ENCODE data around the gene DCP1B. TPM values are rescaled to one million over a fixed set of nuclear protein-coding genes. Genes with fewer than 3 reads are reported as not detected.

DCP1B gene
- total RNA-seq, 2 experiments from 2014 or later, result 14.2 to 15.2 TPM

DNA sequence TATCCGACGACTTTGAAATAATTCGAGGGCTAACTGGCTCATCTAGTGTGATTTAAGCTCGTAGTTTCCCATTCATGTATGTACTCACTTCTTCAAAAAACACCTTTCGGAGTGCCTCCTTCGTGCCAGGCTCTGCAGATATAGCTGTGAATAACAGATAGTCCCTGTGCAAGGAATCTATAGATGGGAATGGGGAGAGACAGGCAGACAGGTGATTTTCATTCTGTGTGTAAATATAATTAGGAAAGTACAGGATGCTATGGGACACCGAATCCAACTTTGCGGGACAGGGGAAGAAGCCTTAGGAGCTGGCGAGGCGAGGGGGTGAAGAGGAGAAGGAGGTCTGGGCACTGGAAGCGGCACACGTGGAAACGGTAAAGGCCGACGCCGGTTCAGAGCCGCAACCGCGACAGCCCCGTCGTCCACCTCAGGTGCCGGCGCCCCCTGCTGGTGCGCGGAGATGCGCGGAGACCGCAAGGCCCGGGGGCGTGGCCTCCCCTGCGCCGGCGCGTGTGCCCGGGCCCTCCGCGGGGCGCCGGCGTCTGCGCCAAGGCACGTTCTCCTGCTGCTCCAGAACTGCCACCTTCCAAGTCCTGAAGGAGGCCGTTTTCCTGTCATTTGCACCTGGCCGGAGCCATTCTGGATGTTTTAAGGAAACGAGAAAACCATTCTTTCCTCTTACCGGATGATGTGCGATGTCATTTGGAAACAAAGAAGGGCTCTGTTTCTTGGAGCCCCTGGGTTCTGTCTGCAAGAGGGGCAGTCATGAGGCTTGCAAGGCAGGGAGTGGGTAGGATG lies 30.6 kb upstream of the DCP1B start:
- ATAC-seq, result peak; percentile 99
- Mint-ChIP-seq H3K36me3 (no peaks in the 10 kb centered on the region), H3K27me3 (peaks cover 68% of the 10 kb centered on the region), H3K4me1 (peaks cover 13% of the 10 kb centered on the region), H3K9me3 (ENCODE audit: low read depth) (no peaks in the 10 kb centered on the region), H3K27ac (no peak overlapping the region), H3K4me3 (peak overlapping the region; percentile 57)
- CTCF ChIA-PET, result interaction anchor here (0.7 to 1.6 kb wide), 14 partner anchors 8 to 592 kb away, joined by 3 to 9 read pairs (median 4); partner anchors contain the start of gene DCP1B
- DNase-seq, result peak; percentile 87

- no peak overlapping the region for H3K27ac Mint-ChIP-seq
- ATAC-seq (no peak), DNase-seq (no peak)
- H3K4me1 Mint-ChIP-seq, result peaks cover 13% of the 10 kb centered on the region
- no peak overlapping the region for H3K4me3 Mint-ChIP-seq
- H3K36me3 Mint-ChIP-seq, result no peaks in the 10 kb centered on the region
- no peaks in the 10 kb centered on the region for H3K9me3 Mint-ChIP-seq (ENCODE audit: low read depth)
- peaks cover 55% of the 10 kb centered on the region for H3K27me3 Mint-ChIP-seq
- CTCF ChIA-PET, result no interaction called here
These were observed 28.2 kb upstream of the DCP1B start for GRCh38 chr12:2032506-2032905.

DNA sequence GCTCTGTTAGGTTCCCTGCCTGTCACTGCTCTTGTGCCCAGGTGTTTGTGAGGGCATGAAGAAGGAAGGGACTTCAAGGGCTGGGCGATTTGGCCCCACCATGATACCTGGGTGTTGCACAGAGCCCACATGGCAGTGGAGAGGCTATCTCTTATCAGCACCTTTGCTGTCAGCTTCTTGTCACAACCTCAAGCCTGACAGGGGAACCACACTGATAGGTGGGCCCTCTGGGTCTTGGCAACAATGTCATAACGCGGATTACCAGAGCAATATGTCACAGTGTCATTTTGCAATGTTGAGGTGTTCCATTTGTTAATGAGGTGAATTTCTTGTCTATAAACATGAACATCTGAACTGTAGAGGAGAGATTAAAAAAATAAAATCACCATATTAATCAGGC lies 25.6 kb upstream of the DCP1B start:
- H3K27me3 Mint-ChIP-seq, result peaks cover 37% of the 10 kb centered on the region
- no peak overlapping the region for H3K4me3 Mint-ChIP-seq
- peaks cover 4% of the 10 kb centered on the region for H3K4me1 Mint-ChIP-seq
- no peak overlapping the region for H3K27ac Mint-ChIP-seq
- no peaks in the 10 kb centered on the region for H3K36me3 Mint-ChIP-seq
- ATAC-seq (no peak), DNase-seq (no peak)
- CTCF ChIA-PET, result interaction anchor here (1.2 kb wide), 1 partner anchor 90 kb away, joined by 4 read pairs; no protein-coding TSS in a partner anchor
- H3K9me3 Mint-ChIP-seq (ENCODE audit: low read depth), result no peaks in the 10 kb centered on the region

GRCh38 chr12:2027351-2027750 lies 23.1 kb upstream of the DCP1B start:
- CTCF ChIA-PET, result no interaction called here
- Mint-ChIP-seq H3K4me1 (no peaks in the 10 kb centered on the region), H3K27me3 (peaks cover 24% of the 10 kb centered on the region), H3K4me3 (no peak overlapping the region), H3K36me3 (no peaks in the 10 kb centered on the region), H3K9me3 (ENCODE audit: low read depth) (no peaks in the 10 kb centered on the region), H3K27ac (no peak overlapping the region)
- ATAC-seq, result no peak
- DNase-seq, result no peak

GRCh38 chr12:2023365-2023764 lies 19.1 kb upstream of the DCP1B start:
- peaks cover under 1% of the 10 kb centered on the region for H3K4me1 Mint-ChIP-seq
- CTCF ChIA-PET, result no interaction called here
- H3K4me3 Mint-ChIP-seq, result no peak overlapping the region
- H3K27ac Mint-ChIP-seq, result no peak overlapping the region
- no peaks in the 10 kb centered on the region for H3K9me3 Mint-ChIP-seq (ENCODE audit: low read depth)
- H3K27me3 Mint-ChIP-seq, result peaks cover 28% of the 10 kb centered on the region
- H3K36me3 Mint-ChIP-seq, result no peaks in the 10 kb centered on the region
- ATAC-seq (no peak), DNase-seq (no peak)

- ATAC-seq (no peak), DNase-seq (no peak)
- Mint-ChIP-seq H3K4me3 (no peak overlapping the region), H3K27ac (no peak overlapping the region), H3K9me3 (ENCODE audit: low read depth) (no peaks in the 10 kb centered on the region), H3K36me3 (no peaks in the 10 kb centered on the region), H3K4me1 (peaks cover 14% of the 10 kb centered on the region), H3K27me3 (peaks cover 27% of the 10 kb centered on the region)
- CTCF ChIA-PET, result no interaction called here
These were observed 16.3 kb upstream of the DCP1B start for GRCh38 chr12:2020511-2020910.

DNA sequence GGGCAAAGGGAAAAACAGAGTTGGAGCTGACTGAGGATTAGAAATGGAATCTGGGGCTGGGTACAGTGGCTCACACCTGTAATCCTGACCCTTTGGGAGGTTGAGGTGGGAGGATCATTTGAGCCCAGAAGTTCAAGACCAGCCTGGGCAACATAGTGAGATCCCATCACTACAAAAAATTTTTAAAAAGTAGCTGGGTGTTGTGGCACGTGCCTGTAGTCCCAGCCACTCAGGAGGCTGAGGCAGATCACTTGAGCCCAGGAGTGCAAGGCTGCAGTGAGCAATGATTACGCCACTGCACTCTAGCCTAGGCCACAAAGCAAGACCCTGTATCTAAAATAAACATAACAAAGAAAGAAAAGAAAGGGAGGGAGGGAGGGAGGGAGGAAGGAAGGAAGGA lies 14.9 kb upstream of the DCP1B start:
- ATAC-seq (no peak), DNase-seq (no peak)
- Mint-ChIP-seq H3K27me3 (peaks cover 22% of the 10 kb centered on the region), H3K4me3 (no peak overlapping the region), H3K36me3 (no peaks in the 10 kb centered on the region), H3K27ac (no peak overlapping the region), H3K4me1 (peaks cover 14% of the 10 kb centered on the region), H3K9me3 (ENCODE audit: low read depth) (no peaks in the 10 kb centered on the region)
- CTCF ChIA-PET, result interaction anchor here (2.4 kb wide), 1 partner anchor 15 kb away, joined by 7 read pairs; no protein-coding TSS in a partner anchor

GRCh38 chr12:2018391-2018790 lies 14.1 kb upstream of the DCP1B start:
- DNase-seq (no peak), ATAC-seq (no peak)
- no peak overlapping the region for H3K4me3 Mint-ChIP-seq
- H3K27ac Mint-ChIP-seq, result no peak overlapping the region
- H3K36me3 Mint-ChIP-seq, result no peaks in the 10 kb centered on the region
- H3K4me1 Mint-ChIP-seq, result peaks cover 14% of the 10 kb centered on the region
- CTCF ChIA-PET, result interaction anchor here (1.0 to 2.4 kb wide), 3 partner anchors 10 to 78 kb away, joined by 3 to 7 read pairs (median 5); no protein-coding TSS in a partner anchor
- H3K27me3 Mint-ChIP-seq, result peaks cover 22% of the 10 kb centered on the region
- no peaks in the 10 kb centered on the region for H3K9me3 Mint-ChIP-seq (ENCODE audit: low read depth)

DNA sequence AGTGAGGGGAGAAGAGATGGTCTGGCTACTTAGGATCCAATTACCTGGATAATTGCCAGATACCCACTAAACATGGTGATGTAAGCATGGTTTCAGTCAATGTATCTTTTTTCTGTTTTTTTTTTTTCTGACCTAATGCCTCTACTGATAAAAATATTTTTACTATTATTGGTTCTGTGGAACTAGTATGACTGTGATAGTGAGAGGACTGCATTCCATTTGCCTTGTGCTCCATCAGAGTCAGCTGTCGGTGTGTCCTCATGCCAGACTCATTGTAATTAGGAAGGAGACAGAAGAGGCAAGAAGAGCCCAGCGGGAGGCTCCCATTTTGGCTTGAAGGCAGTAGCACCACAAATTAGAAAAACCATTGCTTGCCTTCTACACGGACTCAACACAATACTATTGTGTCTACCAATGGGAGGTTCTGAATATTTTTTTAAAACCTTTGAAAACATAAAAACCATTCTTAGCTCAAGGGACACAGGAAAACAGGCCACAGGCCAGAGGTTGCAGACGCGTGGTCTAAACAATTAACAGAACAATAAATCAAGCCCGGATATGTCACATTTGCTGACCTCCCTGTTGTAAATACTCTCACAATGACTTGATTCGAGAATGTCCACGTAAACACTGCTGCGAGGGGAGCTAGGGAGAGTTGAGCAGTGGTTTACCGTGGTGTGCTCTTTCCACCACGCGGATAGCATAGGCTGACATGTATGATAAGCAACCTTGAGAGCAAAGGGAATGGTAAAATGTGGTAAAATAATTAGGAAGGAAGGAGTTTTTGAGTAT lies 13.5 kb upstream of the DCP1B start:
- ATAC-seq, result peak; percentile 16
- CTCF ChIA-PET, result interaction anchor here (1.0 to 2.4 kb wide), 4 partner anchors 9 to 78 kb away, joined by 3 to 7 read pairs (median 5); no protein-coding TSS in a partner anchor
- Mint-ChIP-seq H3K4me3 (no peak overlapping the region), H3K27me3 (peaks cover 20% of the 10 kb centered on the region), H3K9me3 (ENCODE audit: low read depth) (no peaks in the 10 kb centered on the region), H3K4me1 (peaks cover 14% of the 10 kb centered on the region), H3K36me3 (no peaks in the 10 kb centered on the region), H3K27ac (peak overlapping the region; percentile 7)
- no peak for DNase-seq

GRCh38 chr12:2016862-2017545 lies 12.7 kb upstream of the DCP1B start:
- Mint-ChIP-seq H3K27me3 (peaks cover 20% of the 10 kb centered on the region), H3K9me3 (ENCODE audit: low read depth) (no peaks in the 10 kb centered on the region), H3K4me3 (no peak overlapping the region), H3K4me1 (peaks cover 14% of the 10 kb centered on the region), H3K27ac (peak overlapping the region; percentile 7), H3K36me3 (no peaks in the 10 kb centered on the region)
- no peak for ATAC-seq
- CTCF ChIA-PET, result interaction anchor here (1.2 to 2.4 kb wide), 3 partner anchors 12 to 77 kb away, joined by 5 to 7 read pairs (median 5); no protein-coding TSS in a partner anchor
- DNase-seq, result no peak

GRCh38 chr12:2014231-2014630 lies 10.0 kb upstream of the DCP1B start:
- H3K4me1 Mint-ChIP-seq, result peaks cover 14% of the 10 kb centered on the region
- H3K4me3 Mint-ChIP-seq, result no peak overlapping the region
- H3K9me3 Mint-ChIP-seq (ENCODE audit: low read depth), result no peaks in the 10 kb centered on the region
- peaks cover 10% of the 10 kb centered on the region for H3K27me3 Mint-ChIP-seq
- no peak overlapping the region for H3K27ac Mint-ChIP-seq
- ATAC-seq (no peak), DNase-seq (no peak)
- CTCF ChIA-PET, result no interaction called here
- no peaks in the 10 kb centered on the region for H3K36me3 Mint-ChIP-seq

GRCh38 chr12:2013527-2014223 lies 9.4 kb upstream of the DCP1B start:
- Mint-ChIP-seq H3K9me3 (ENCODE audit: low read depth) (no peaks in the 10 kb centered on the region), H3K27me3 (peaks cover 4% of the 10 kb centered on the region), H3K27ac (no peak overlapping the region), H3K4me3 (no peak overlapping the region), H3K4me1 (peaks cover 14% of the 10 kb centered on the region), H3K36me3 (no peaks in the 10 kb centered on the region)
- DNase-seq (no peak), ATAC-seq (no peak)
- CTCF ChIA-PET, result interaction anchor here (1.2 kb wide), 1 partner anchor 223 kb away, joined by 3 read pairs; no protein-coding TSS in a partner anchor

All from activated CD8-positive, alpha-beta memory T cell treated with anti-CD3 and anti-CD28 coated beads, Interleukin-2, amount 10 ng/mL, durations not matched to agents 7 days and 5 days (primary cell).